CD14-positive monocyte (primary cell): ENCODE measurements around the gene AGTPBP1. TPM values are rescaled to one million over a fixed set of nuclear protein-coding genes. Genes with fewer than 3 reads are reported as not detected.
"Not testable (repeated sequence)": the region's sequence is repeated elsewhere in the genome, so short reads cannot be mapped to it uniquely, and the experiment has no call there.

Experiments used
- DNase-seq, 3 donors: peaks; one replicate each; pipeline ENCODE4 v3.0.0-alpha.2; 2011 to 2022
- H2AFZ ChIP-seq: 2 replicates; pipeline ENCODE4 v1.6.0; 2012; ENCODE audit warnings: mild to moderate bottlenecking, low read depth, low read length, inconsistent platforms; ENCODE audit not compliant: insufficient read depth, poor library complexity, severe bottlenecking
- H3K27ac ChIP-seq, 2 donors: 1 replicate in 1 of 2; 2 replicates in 1 of 2; pipeline ENCODE4 v1.5.1; 2012 to 2013; ENCODE audit warnings: low read length in 2 of 2, control low read depth in 1 of 2, inconsistent platforms in 1 of 2, low read depth in 1 of 2, mild to moderate bottlenecking in 1 of 2
- H3K27me3 ChIP-seq, 2 donors: one replicate each; pipeline versions ENCODE4 v1.6.0 to v1.6.1; 2011 to 2013; ENCODE audit warnings: low read length in 2 of 2; ENCODE audit not compliant: control insufficient read depth in 2 of 2, insufficient read depth in 2 of 2
- H3K36me3 ChIP-seq, 2 donors: replicated peaks in 1 of 2; 1 replicate in 1 of 2; 2 replicates in 1 of 2; pipeline versions ENCODE4 v1.5.1 to v1.6.1; 2012 to 2013; ENCODE audit warnings: low read length in 2 of 2, control low read depth in 1 of 2, inconsistent platforms in 1 of 2, mild to moderate bottlenecking in 1 of 2; ENCODE audit not compliant: insufficient read depth in 2 of 2, control insufficient read depth in 1 of 2
- H3K4me1 ChIP-seq, 2 donors: 1 replicate in 1 of 2; 2 replicates in 1 of 2; pipeline versions ENCODE4 v1.5.1 to v1.6.1; 2012 to 2013; ENCODE audit warnings: low read length in 2 of 2, control low read depth in 1 of 2, inconsistent platforms in 1 of 2, mild to moderate bottlenecking in 1 of 2, moderate library complexity in 1 of 2; ENCODE audit not compliant: insufficient read depth in 2 of 2, control insufficient read depth in 1 of 2
- H3K4me2 ChIP-seq: replicated peaks from 2 replicates; pipeline ENCODE3; 2012; ENCODE audit warnings: low read length, moderate library complexity, mild to moderate bottlenecking; ENCODE audit not compliant: poor library complexity, severe bottlenecking; ENCODE audit errors: extremely low read depth
- H3K4me3 ChIP-seq, 3 experiments: fragments of 200-600 bp in 1 of 3; sonication (generic) in 1 of 3; replicated peaks in 1 of 3; 1 replicate in 2 of 3; 2 replicates in 1 of 3; pipeline ENCODE4 v1.5.1; 2011 to 2013; ENCODE audit warnings: low read length in 3 of 3, mild to moderate bottlenecking in 3 of 3, control low read depth in 2 of 3, low read depth in 2 of 3, inconsistent platforms in 1 of 3, moderate library complexity in 1 of 3
- H3K79me2 ChIP-seq: 2 replicates; pipeline ENCODE4 v1.6.0; 2012; ENCODE audit warnings: mild to moderate bottlenecking, control low read depth, inconsistent platforms, low read length, moderate library complexity; ENCODE audit not compliant: insufficient read depth
- H3K9ac ChIP-seq: 2 replicates; pipeline ENCODE4 v1.6.0; 2017; ENCODE audit warnings: low read length, mild to moderate bottlenecking; ENCODE audit not compliant: insufficient read depth, poor library complexity, severe bottlenecking
- H3K9me3 ChIP-seq, 2 donors: replicated peaks in 1 of 2; 1 replicate in 1 of 2; 2 replicates in 1 of 2; pipeline versions ENCODE4 v1.5.1 to v1.6.1; 2012 to 2013; ENCODE audit warnings: low read length in 2 of 2, control low read depth in 1 of 2; ENCODE audit not compliant: control insufficient read depth in 1 of 2, insufficient read depth in 1 of 2
- H4K20me1 ChIP-seq: 2 replicates; pipeline ENCODE4 v1.6.0; 2012; ENCODE audit warnings: mild to moderate bottlenecking, low read length, control low read depth, moderate library complexity; ENCODE audit not compliant: insufficient read depth
- H3K27ac Mint-ChIP-seq, 7 donors: one replicate each; pipeline ENCODE4 v1.8.0; 2020; ENCODE audit warnings: mild to moderate bottlenecking in 7 of 7, mixed read lengths in 7 of 7, moderate library complexity in 6 of 7, inconsistent platforms in 2 of 7
- H3K27me3 Mint-ChIP-seq, 3 donors: one replicate each; pipeline ENCODE4 v1.8.0; 2021 to 2022; ENCODE audit warnings: low read depth in 3 of 3, mild to moderate bottlenecking in 3 of 3, mixed read lengths in 3 of 3, moderate library complexity in 3 of 3, inconsistent platforms in 1 of 3
- H3K36me3 Mint-ChIP-seq, 2 donors: one replicate each; pipeline ENCODE4 v1.8.0; 2020; ENCODE audit warnings: mixed read lengths in 2 of 2, inconsistent platforms in 1 of 2, mild to moderate bottlenecking in 1 of 2
- H3K4me1 Mint-ChIP-seq: one replicate; pipeline ENCODE4 v1.8.0; 2020; ENCODE audit warnings: mild to moderate bottlenecking, mixed read lengths
- H3K4me3 Mint-ChIP-seq, 2 donors: one replicate each; pipeline ENCODE4 v1.8.0; 2020; ENCODE audit warnings: mild to moderate bottlenecking in 2 of 2, mixed read lengths in 2 of 2, moderate library complexity in 1 of 2
- H3K9me3 Mint-ChIP-seq, 7 donors: one replicate each; pipeline ENCODE4 v1.8.0; 2020 to 2022; ENCODE audit warnings: mixed read lengths in 7 of 7, mild to moderate bottlenecking in 6 of 7, moderate library complexity in 6 of 7, inconsistent platforms in 2 of 7
- WGBS: methylation state at CpG from one replicate; pipeline ENCODE4 v1.1.5; 2013; ENCODE audit warnings: missing lambda C conversion rate; ENCODE audit not compliant: insufficient coverage; 5-methylcytosine and 5-hydroxymethylcytosine counted together
- intact Hi-C, 2 donors: fragments of 100-400 bp; cut with micrococcal nuclease; formaldehyde crosslinking; loops; one replicate each; pipeline versions ENCODE4 v1.15.0 to v1.15.1; 2023
- polyA minus RNA-seq: library from RNA; depleted of rRNA, polyadenylated mRNA; stranded (reverse); fragments of >200 nt; gene quantifications from 2 replicates; pipeline ENCODE4 v1.2.3, GENCODE V29; 2012
- polyA plus RNA-seq, 3 donors: library from polyadenylated mRNA; depleted of rRNA in 1 of 3; unstranded in 2 of 3; stranded (reverse) in 1 of 3; fragments of 300-500 nt in 2 of 3; fragments of >200 nt in 1 of 3; fragmentation: Illumina TruSeq in 2 of 3; gene quantifications; 1 replicate in 2 of 3; 2 replicates in 1 of 3; pipeline ENCODE4 v1.2.3, GENCODE V29; 2012 to 2021
- total RNA-seq, 12 experiments: library from RNA in 1 of 12; stranded (reverse) in 1 of 12; fragments of 120-200 nt in 1 of 12; gene quantifications; one replicate each; pipeline ENCODE4 v1.2.4 and lab custom pipeline; 2013 to 2026; ENCODE audit warnings: mixed read lengths in 6 of 12, inconsistent platforms in 1 of 12
- TF ChIP-seq, protein P1 (sequence below): fragments of 200-600 bp; IDR thresholded peaks from one replicate; pipeline ENCODE4 v1.8.0; 2022; ENCODE audit warnings: antibody characterized with exemption, mild to moderate bottlenecking

The AGTPBP1 gene
- 161 TPM for total RNA-seq (2013)
- polyA plus RNA-seq (10 to 100 TPM; 55.6 to 90.3 (median 77.0) TPM), polyA minus RNA-seq (50.7 and 69.4 TPM in 2 replicates), total RNA-seq (lab: John Stamatoyannopoulos, UW) (131 to 533 (median 412) reads per million in 11 experiments)

- Histone ChIP-seq H3K27ac (peak within 1 kb of the TSS; percentile 98 to 99), H3K4me2 (peak within 1 kb of the TSS; percentile 89), H3K36me3 (no peaks in the 10 kb centered on the region), H3K9ac (peak within 1 kb of the TSS; percentile 99), H3K79me2 (peaks cover 84% of the 10 kb centered on the region), H2AFZ (peak within 1 kb of the TSS; percentile 49), H4K20me1 (peaks cover 38% of the 10 kb centered on the region), H3K4me3 (peak within 1 kb of the TSS; percentile 83 to 95 (median 92)), H3K9me3 (no peaks in the 10 kb centered on the region), H3K4me1 (peaks cover 56 to 73% of the 10 kb centered on the region in 2 donors), H3K27me3 (no peaks in the 10 kb centered on the region)
- peaks cover 72% of the 10 kb centered on the region for H3K4me1 Mint-ChIP-seq
- H3K27me3 Mint-ChIP-seq: peaks cover 0 to 3% (median 0%) of the 10 kb centered on the region in 3 donors
- TF ChIP-seq, protein P1, sequence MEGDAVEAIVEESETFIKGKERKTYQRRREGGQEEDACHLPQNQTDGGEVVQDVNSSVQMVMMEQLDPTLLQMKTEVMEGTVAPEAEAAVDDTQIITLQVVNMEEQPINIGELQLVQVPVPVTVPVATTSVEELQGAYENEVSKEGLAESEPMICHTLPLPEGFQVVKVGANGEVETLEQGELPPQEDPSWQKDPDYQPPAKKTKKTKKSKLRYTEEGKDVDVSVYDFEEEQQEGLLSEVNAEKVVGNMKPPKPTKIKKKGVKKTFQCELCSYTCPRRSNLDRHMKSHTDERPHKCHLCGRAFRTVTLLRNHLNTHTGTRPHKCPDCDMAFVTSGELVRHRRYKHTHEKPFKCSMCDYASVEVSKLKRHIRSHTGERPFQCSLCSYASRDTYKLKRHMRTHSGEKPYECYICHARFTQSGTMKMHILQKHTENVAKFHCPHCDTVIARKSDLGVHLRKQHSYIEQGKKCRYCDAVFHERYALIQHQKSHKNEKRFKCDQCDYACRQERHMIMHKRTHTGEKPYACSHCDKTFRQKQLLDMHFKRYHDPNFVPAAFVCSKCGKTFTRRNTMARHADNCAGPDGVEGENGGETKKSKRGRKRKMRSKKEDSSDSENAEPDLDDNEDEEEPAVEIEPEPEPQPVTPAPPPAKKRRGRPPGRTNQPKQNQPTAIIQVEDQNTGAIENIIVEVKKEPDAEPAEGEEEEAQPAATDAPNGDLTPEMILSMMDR: no peak
- 0% methylated on average over 75 of the region's 77 CpGs for WGBS
- no peaks in the 10 kb centered on the region for H3K9me3 Mint-ChIP-seq
- H3K27ac Mint-ChIP-seq: peak within 1 kb of the TSS; percentile 97 to 99 (median 98)
- intact Hi-C loops: loop anchor here (5.0 to 10.0 kb wide), 3 partner anchors 35 to 603 kb away; no protein-coding TSS in a partner anchor
- peaks cover 0 to 8% of the 10 kb centered on the region in 2 donors for H3K36me3 Mint-ChIP-seq
- H3K4me3 Mint-ChIP-seq: peak within 1 kb of the TSS; percentile 86 to 96
- peak; percentile 93 to 94 (median 94) for DNase-seq
These were observed at the start of gene AGTPBP1 for GRCh38 chr9:85741875-85742596. Gene AGTPBP1, minus strand, starts transcription at chr9:85741954. Its CDS starts 29,421 bp downstream, at chr9:85712533.

DNA sequence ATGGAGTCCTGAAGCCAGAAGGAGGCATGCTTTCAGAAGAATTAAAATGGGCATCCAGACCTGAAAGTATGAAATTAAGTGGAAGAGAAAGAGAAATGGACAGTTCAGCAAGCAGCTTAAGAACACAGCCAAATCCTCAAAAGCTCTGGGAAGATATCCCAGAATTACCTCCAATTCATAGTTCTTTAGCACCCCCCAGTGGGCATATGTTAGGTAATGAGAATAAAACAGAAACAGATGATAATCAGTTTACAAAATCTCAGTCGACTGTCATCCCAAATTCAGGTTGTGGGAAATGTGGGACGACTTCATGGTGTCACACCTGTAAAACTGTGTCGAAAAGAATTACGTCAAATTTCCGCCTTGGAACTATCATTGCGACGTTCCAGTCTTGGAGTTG is 44.4 kb upstream of the AGTPBP1 start:
- H3K36me3 ChIP-seq, H3K9me3 Mint-ChIP-seq, H3K79me2 ChIP-seq, H3K36me3 Mint-ChIP-seq, H3K27me3 Mint-ChIP-seq, H3K27ac ChIP-seq, H4K20me1 ChIP-seq, H3K4me3 ChIP-seq, H3K4me2 ChIP-seq, H3K4me1 Mint-ChIP-seq, H3K27me3 ChIP-seq, H3K4me1 ChIP-seq, H3K9me3 ChIP-seq, H3K27ac Mint-ChIP-seq, H3K9ac ChIP-seq, DNase-seq, H2AFZ ChIP-seq, H3K4me3 Mint-ChIP-seq: not testable (repeated sequence)
- intact Hi-C loops: loop anchor here in 1 of 2 donors (10.0 kb wide), 1 partner anchor 71 kb away; no protein-coding TSS in a partner anchor
- whole genome bisulfite sequencing: no CpG with 5 or more reads among the region's 7 CpGs
- TF ChIP-seq, protein P1: peak; percentile 62

DNA sequence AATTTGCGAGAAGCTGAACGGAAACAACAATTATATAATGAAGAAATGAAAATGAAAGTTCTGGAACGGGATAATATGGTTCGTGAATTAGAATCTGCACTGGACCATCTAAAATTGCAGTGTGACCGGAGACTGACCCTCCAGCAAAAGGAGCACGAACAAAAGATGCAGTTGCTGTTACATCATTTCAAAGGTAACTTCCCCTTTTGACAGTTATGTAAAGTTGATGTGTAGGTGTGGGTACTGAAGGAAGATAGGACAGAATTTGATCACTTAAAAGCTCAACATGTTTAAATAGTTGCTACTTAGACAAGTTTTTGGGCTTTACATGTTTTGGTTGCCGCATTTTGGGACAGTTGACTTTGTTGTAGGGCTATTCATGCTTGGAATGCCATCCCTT is 32.1 kb upstream of the AGTPBP1 start:
- H3K79me2 ChIP-seq, H3K9ac ChIP-seq, H4K20me1 ChIP-seq, H3K4me1 ChIP-seq, H3K4me2 ChIP-seq, H3K27me3 Mint-ChIP-seq, H3K9me3 Mint-ChIP-seq, H2AFZ ChIP-seq, H3K27ac Mint-ChIP-seq, H3K9me3 ChIP-seq, H3K27me3 ChIP-seq, H3K4me3 ChIP-seq, H3K4me1 Mint-ChIP-seq, H3K4me3 Mint-ChIP-seq, H3K27ac ChIP-seq: not testable (repeated sequence)
- H3K36me3 ChIP-seq: peaks cover 18 to 36% of the 10 kb centered on the region in 2 donors
- peaks cover 50 to 74% of the 10 kb centered on the region in 2 donors for H3K36me3 Mint-ChIP-seq
- intact Hi-C loops: loop anchor here in 1 of 2 donors (10.0 kb wide), 1 partner anchor 69 kb away; no protein-coding TSS in a partner anchor
- WGBS: 80% methylated on average over 1 of the region's 7 CpGs
- DNase-seq: peak in 1 of 3 donors; percentile 2
